Activated CD8-positive, alpha-beta T cell treated with anti-CD3 and anti-CD28 coated beads for 36 hours (primary cell): ENCODE results near the gene ELF1. TPM values are rescaled to one million over a fixed set of nuclear protein-coding genes. Genes with fewer than 3 reads are reported as not detected.

Experiments
- ATAC-seq: fragments of 200-7000 bp; cut with Tn5 transposase; one replicate; pipeline ENCODE4 v1.10.0; 2021; ENCODE audit warnings: mild to moderate bottlenecking, moderate library complexity
- CTCF ChIA-PET: fragments of 350-600 bp; sonication (Branson Sonifier 250); formaldehyde crosslinking; loops from one replicate; lab custom pipeline; 2021; ENCODE audit warnings: antibody characterized with exemption; lab: Charles Lee
- POLR2A ChIA-PET: fragments of 350-600 bp; sonication (Branson Sonifier 250); formaldehyde crosslinking; loops from one replicate; lab custom pipeline; 2021; ENCODE audit warnings: antibody characterized with exemption; lab: Charles Lee
- DNase-seq: peaks from one replicate; pipeline ENCODE4 v3.0.0-alpha.2; 2020
- H3K27ac Mint-ChIP-seq: one replicate; pipeline ENCODE4 v1.8.0; 2021; ENCODE audit warnings: mild to moderate bottlenecking, mixed read lengths
- H3K27me3 Mint-ChIP-seq: one replicate; pipeline ENCODE4 v1.8.0; 2021; ENCODE audit warnings: mixed read lengths
- H3K36me3 Mint-ChIP-seq: one replicate; pipeline ENCODE4 v1.8.0; 2021; ENCODE audit warnings: low read depth, mixed read lengths
- H3K4me1 Mint-ChIP-seq: one replicate; pipeline ENCODE4 v1.8.0; 2021; ENCODE audit warnings: low read depth, mixed read lengths
- H3K4me3 Mint-ChIP-seq: one replicate; pipeline ENCODE4 v1.8.0; 2021; ENCODE audit warnings: mild to moderate bottlenecking, moderate library complexity, mixed read lengths
- H3K9me3 Mint-ChIP-seq: one replicate; pipeline ENCODE4 v1.8.0; 2021; ENCODE audit warnings: mixed read lengths
- CTCF ChIP-seq: fragments of 200-600 bp; IDR thresholded peaks from one replicate; pipeline ENCODE4 v1.8.0; 2022; ENCODE audit warnings: antibody characterized with exemption, mild to moderate bottlenecking
- intact Hi-C: fragments of 100-400 bp; cut with micrococcal nuclease; formaldehyde crosslinking; loops from one replicate; pipeline ENCODE4 v1.10.0; 2022
- total RNA-seq, 2 experiments: library from RNA; stranded (reverse); gene quantifications; one replicate each; pipeline ENCODE4 v1.2.3, GENCODE V29; 2021

ELF1 gene
- total RNA-seq, 2 experiments from 2014 or later: 85.2 to 88.2 TPM

GRCh38 chr13:40974460-40975407 is 44.4 kb downstream of the ELF1 start:
- H3K27me3 Mint-ChIP-seq: no peaks in the 10 kb centered on the region
- CTCF ChIA-PET: interaction anchor here (0.6 to 4.1 kb wide), 33 partner anchors 9 to 197 kb away, joined by 3 to 37 read pairs (median 5); partner anchors contain the start of gene ELF1
- DNase-seq (peak; percentile 53), ATAC-seq (peak; percentile 86)
- peak overlapping the region; percentile 83 for H3K27ac Mint-ChIP-seq
- peak; percentile 54 for TF ChIP-seq CTCF
- peaks cover 87% of the 10 kb centered on the region for H3K4me1 Mint-ChIP-seq
- H3K4me3 Mint-ChIP-seq: peak overlapping the region; percentile 49
- no peaks in the 10 kb centered on the region for H3K9me3 Mint-ChIP-seq
- H3K36me3 Mint-ChIP-seq: peaks cover 45% of the 10 kb centered on the region
- POLR2A ChIA-PET: interaction anchor here (0.6 to 1.8 kb wide), 8 partner anchors 9 to 86 kb away, joined by 3 to 9 read pairs (median 4); partner anchors contain the start of genes ELF1 and WBP4
- intact Hi-C loops: no loop called here

- DNase-seq: no peak
- ChIA-PET POLR2A (interaction anchor here (1.2 to 1.8 kb wide), 2 partner anchors 39 to 308 kb away, joined by 3 to 4 read pairs; no protein-coding TSS in a partner anchor), CTCF (interaction anchor here (0.9 to 4.1 kb wide), 10 partner anchors 7 to 86 kb away, joined by 4 to 37 read pairs (median 8); partner anchors contain the start of gene ELF1)
- Mint-ChIP-seq H3K27me3 (no peaks in the 10 kb centered on the region), H3K36me3 (peaks cover 41% of the 10 kb centered on the region), H3K4me3 (peak overlapping the region; percentile 56), H3K27ac (peak overlapping the region; percentile 79), H3K9me3 (no peaks in the 10 kb centered on the region), H3K4me1 (peaks cover 93% of the 10 kb centered on the region)
- TF ChIP-seq CTCF: no peak
- ATAC-seq: no peak
- intact Hi-C loops: no loop called here
Measured at GRCh38 chr13:40973409-40973808, 45.7 kb downstream of the ELF1 start.

- no peaks in the 10 kb centered on the region for H3K9me3 Mint-ChIP-seq
- no peak for TF ChIP-seq CTCF
- DNase-seq (no peak), ATAC-seq (no peak)
- H3K4me3 Mint-ChIP-seq: no peak overlapping the region
- ChIA-PET POLR2A (interaction anchor here (1.0 to 1.9 kb wide), 2 partner anchors 48 to 192 kb away, joined by 4 to 6 read pairs; partner anchors contain the start of gene ELF1), CTCF (interaction anchor here (0.6 to 1.1 kb wide), 3 partner anchors 53 to 171 kb away, joined by 3 read pairs; no protein-coding TSS in a partner anchor)
- intact Hi-C loops: no loop called here
- H3K36me3 Mint-ChIP-seq: peaks cover 32% of the 10 kb centered on the region
- no peaks in the 10 kb centered on the region for H3K27me3 Mint-ChIP-seq
- H3K27ac Mint-ChIP-seq: peak overlapping the region; percentile 79
- H3K4me1 Mint-ChIP-seq: peaks cover 96% of the 10 kb centered on the region
Measured at GRCh38 chr13:40971321-40971720, 47.8 kb downstream of the ELF1 start.

GRCh38 chr13:40970803-40971202 is 48.3 kb downstream of the ELF1 start:
- CTCF ChIA-PET: interaction anchor here (0.7 to 1.7 kb wide), 2 partner anchors 23 to 53 kb away, joined by 3 to 4 read pairs; no protein-coding TSS in a partner anchor
- DNase-seq (no peak), ATAC-seq (no peak)
- Mint-ChIP-seq H3K9me3 (no peaks in the 10 kb centered on the region), H3K27me3 (no peaks in the 10 kb centered on the region), H3K4me3 (no peak overlapping the region), H3K36me3 (peaks cover 27% of the 10 kb centered on the region), H3K4me1 (peaks cover 96% of the 10 kb centered on the region), H3K27ac (peak overlapping the region; percentile 60)
- no peak for TF ChIP-seq CTCF
- POLR2A ChIA-PET: interaction anchor here (1.4 to 1.9 kb wide), 2 partner anchors 10 to 48 kb away, joined by 4 to 6 read pairs; partner anchors contain the start of gene ELF1
- intact Hi-C loops: no loop called here
